Hepatocyte (in vitro differentiated cells): ENCODE data around the gene WIZ. TPM values are rescaled to one million over a fixed set of nuclear protein-coding genes. Genes with fewer than 3 reads are reported as not detected.

Experiments used
- DNase-seq: peaks from one replicate; pipeline ENCODE4 v3.0.0-alpha.2; 2016; ENCODE audit warnings: low spot score
- H2AFZ ChIP-seq: fragments of 200-600 bp; sonication (generic); 2 replicates; pipeline ENCODE4 v1.6.0; 2016; ENCODE audit warnings: antibody characterized with exemption, mild to moderate bottlenecking
- H3K27ac ChIP-seq: fragments of 200-600 bp; sonication (generic); 2 replicates; pipeline ENCODE4 v1.5.1; 2016; ENCODE audit warnings: mild to moderate bottlenecking
- H3K27me3 ChIP-seq: fragments of 200-600 bp; sonication (generic); 2 replicates; pipeline ENCODE4 v1.6.1; 2016
- H3K36me3 ChIP-seq: fragments of 200-600 bp; sonication (generic); replicated peaks from 2 replicates; pipeline ENCODE4 v1.5.1; 2016; ENCODE audit warnings: low read depth; ENCODE audit not compliant: insufficient read depth
- H3K4me1 ChIP-seq: fragments of 200-600 bp; sonication (generic); 2 replicates; pipeline ENCODE4 v1.5.1; 2016; ENCODE audit warnings: mild to moderate bottlenecking, moderate library complexity; ENCODE audit not compliant: insufficient read depth
- H3K4me2 ChIP-seq: fragments of 200-600 bp; sonication (generic); 2 replicates; pipeline ENCODE4 v1.6.0; 2016
- H3K4me3 ChIP-seq: fragments of 200-600 bp; sonication (generic); 2 replicates; pipeline ENCODE4 v1.5.1; 2016; ENCODE audit warnings: mild to moderate bottlenecking
- H3K79me2 ChIP-seq: fragments of 200-600 bp; sonication (generic); 2 replicates; pipeline ENCODE4 v1.6.0; 2017; ENCODE audit warnings: mild to moderate bottlenecking
- H3K9me2 ChIP-seq: fragments of 200-600 bp; sonication (generic); replicated peaks from 2 replicates; pipeline ENCODE4 v1.6.0; 2017; ENCODE audit warnings: mild to moderate bottlenecking; ENCODE audit not compliant: insufficient read depth
- H3K9me3 ChIP-seq: fragments of 200-600 bp; sonication (generic); 2 replicates; pipeline ENCODE4 v1.5.1; 2016; ENCODE audit warnings: low read depth, mild to moderate bottlenecking
- H4K20me1 ChIP-seq: fragments of 200-600 bp; sonication (generic); 2 replicates; pipeline ENCODE4 v1.6.0; 2016; ENCODE audit warnings: mild to moderate bottlenecking; ENCODE audit not compliant: insufficient read depth, poor library complexity, severe bottlenecking
- EZH2 ChIP-seq: fragments of 200-600 bp; sonication (generic); IDR thresholded peaks from 2 replicates; pipeline ENCODE4 v1.6.1; 2016; ENCODE audit warnings: antibody characterized with exemption, mild to moderate bottlenecking, borderline replicate concordance
- EZH2phosphoT487 ChIP-seq: fragments of 200-600 bp; sonication (generic); IDR thresholded peaks from one replicate; pipeline ENCODE4 v1.6.1; 2018; ENCODE audit warnings: antibody characterized with exemption, mild to moderate bottlenecking, low read depth, moderate library complexity; ENCODE audit not compliant: unreplicated experiment, severe bottlenecking
- WGBS: methylation state at CpG from one replicate; pipeline ENCODE4 v1.1.6; 2016; ENCODE audit warnings: low lambda C conversion rate; ENCODE audit errors: missing lambda C conversion rate; 5-methylcytosine and 5-hydroxymethylcytosine counted together
- polyA plus RNA-seq: library from polyadenylated mRNA; unstranded; fragments of >200 nt; fragmentation: Nextera tagmentation; extraction: Ambion mirVana; gene quantifications from 2 replicates; pipeline ENCODE4 v1.2.1, GENCODE V29; 2016
- total RNA-seq: library from RNA; depleted of rRNA; stranded (reverse); fragments of >200 nt; gene quantifications from 2 replicates; pipeline ENCODE4 v1.2.3, GENCODE V29; 2014
- TF ChIP-seq, protein P1 (sequence below): fragments of 200-600 bp; sonication (generic); IDR thresholded peaks from 2 replicates; pipeline ENCODE4 v1.5.1; 2016; ENCODE audit warnings: antibody characterized with exemption, mild to moderate bottlenecking; ENCODE audit not compliant: poor library complexity

WIZ gene, protein sequence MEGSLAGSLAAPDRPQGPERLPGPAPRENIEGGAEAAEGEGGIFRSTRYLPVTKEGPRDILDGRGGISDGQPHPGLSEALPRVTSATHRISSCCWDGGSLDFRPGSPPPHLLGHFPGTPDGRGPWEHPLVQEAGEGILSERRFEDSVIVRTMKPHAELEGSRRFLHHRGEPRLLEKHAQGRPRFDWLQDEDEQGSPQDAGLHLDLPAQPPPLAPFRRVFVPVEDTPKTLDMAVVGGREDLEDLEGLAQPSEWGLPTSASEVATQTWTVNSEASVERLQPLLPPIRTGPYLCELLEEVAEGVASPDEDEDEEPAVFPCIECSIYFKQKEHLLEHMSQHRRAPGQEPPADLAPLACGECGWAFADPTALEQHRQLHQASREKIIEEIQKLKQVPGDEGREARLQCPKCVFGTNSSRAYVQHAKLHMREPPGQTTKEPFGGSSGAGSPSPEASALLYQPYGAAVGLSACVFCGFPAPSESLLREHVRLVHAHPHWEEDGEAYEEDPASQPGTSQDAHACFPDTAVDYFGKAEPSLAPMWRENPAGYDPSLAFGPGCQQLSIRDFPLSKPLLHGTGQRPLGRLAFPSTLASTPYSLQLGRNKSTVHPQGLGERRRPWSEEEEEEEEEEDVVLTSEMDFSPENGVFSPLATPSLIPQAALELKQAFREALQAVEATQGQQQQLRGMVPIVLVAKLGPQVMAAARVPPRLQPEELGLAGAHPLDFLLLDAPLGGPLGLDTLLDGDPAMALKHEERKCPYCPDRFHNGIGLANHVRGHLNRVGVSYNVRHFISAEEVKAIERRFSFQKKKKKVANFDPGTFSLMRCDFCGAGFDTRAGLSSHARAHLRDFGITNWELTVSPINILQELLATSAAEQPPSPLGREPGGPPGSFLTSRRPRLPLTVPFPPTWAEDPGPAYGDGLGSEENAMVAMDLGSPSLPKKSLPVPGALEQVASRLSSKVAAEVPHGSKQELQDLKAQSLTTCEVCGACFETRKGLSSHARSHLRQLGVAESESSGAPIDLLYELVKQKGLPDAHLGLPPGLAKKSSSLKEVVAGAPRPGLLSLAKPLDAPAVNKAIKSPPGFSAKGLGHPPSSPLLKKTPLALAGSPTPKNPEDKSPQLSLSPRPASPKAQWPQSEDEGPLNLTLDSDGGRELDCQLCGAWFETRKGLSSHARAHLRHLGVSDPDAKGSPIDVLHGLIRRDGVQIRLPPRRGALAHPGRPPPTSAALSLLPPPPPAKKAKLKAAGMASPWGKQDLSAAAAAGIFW (N-terminal part only)
- total RNA-seq (10.6 and 18.6 TPM in 2 replicates), polyA plus RNA-seq (24.5 and 34.9 TPM in 2 replicates)

DNA sequence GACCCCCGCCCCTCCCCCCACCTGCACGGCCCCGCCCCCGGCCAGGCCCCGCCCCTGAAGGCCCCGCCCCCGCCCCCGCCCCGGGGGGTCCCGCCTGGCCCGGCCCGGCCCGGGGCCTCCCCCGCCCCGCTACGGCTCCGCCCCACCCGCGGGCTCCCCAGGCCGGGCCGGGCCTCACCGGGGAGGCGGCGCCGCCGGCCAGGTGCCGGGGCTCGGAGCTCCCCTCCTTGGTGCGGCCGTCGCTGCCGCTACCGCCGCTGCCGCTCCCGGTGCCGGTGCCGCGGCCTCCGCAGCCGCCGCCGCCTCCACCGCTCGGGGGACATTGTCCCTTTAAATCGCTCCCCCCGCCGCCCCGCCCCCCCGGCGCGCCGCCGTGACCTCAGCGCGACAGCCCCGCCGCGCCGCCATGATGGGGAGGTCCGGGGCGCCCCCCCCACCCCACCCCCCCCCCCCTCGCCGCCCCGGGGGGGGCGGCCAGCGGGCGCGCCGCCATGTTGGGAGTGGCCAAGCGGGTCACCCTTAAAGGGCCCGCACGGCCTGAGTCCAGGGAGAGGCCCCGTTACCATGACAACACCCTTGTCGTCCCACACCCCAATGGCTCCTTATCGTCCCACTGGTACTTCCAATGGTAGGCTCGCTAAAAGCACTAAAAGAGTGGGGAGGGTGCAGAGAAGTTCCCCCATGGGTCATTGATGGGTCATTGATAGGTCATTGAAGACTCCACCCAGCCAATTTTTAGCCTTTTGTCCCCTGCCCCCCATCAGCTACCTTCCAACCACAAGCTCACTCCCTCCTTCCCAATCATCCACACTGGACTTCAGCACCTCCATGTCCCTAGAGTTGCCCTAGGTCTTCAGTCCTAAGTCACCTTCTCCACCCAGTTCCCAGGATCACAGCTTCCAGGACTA lies at the start of gene WIZ:
TSS of gene WIZ (minus strand) at position 337 of the 908 bp plus-strand sequence. CDS start 1,649 bp downstream, outside the sequence.
- Histone ChIP-seq H3K4me1 (peaks cover 6% of the 10 kb centered on the region), H2AFZ (peak within 1 kb of the TSS; percentile 83), H4K20me1 (no peaks in the 10 kb centered on the region), H3K27me3 (peaks cover 17% of the 10 kb centered on the region), H3K4me3 (peak within 1 kb of the TSS; percentile 75), H3K79me2 (no peaks in the 10 kb centered on the region), H3K4me2 (peak within 1 kb of the TSS; percentile 100), H3K36me3 (no peaks in the 10 kb centered on the region), H3K9me2 (no peaks in the 10 kb centered on the region), H3K9me3 (no peaks in the 10 kb centered on the region), H3K27ac (peak within 1 kb of the TSS; percentile 12)
- TF ChIP-seq, protein P1, sequence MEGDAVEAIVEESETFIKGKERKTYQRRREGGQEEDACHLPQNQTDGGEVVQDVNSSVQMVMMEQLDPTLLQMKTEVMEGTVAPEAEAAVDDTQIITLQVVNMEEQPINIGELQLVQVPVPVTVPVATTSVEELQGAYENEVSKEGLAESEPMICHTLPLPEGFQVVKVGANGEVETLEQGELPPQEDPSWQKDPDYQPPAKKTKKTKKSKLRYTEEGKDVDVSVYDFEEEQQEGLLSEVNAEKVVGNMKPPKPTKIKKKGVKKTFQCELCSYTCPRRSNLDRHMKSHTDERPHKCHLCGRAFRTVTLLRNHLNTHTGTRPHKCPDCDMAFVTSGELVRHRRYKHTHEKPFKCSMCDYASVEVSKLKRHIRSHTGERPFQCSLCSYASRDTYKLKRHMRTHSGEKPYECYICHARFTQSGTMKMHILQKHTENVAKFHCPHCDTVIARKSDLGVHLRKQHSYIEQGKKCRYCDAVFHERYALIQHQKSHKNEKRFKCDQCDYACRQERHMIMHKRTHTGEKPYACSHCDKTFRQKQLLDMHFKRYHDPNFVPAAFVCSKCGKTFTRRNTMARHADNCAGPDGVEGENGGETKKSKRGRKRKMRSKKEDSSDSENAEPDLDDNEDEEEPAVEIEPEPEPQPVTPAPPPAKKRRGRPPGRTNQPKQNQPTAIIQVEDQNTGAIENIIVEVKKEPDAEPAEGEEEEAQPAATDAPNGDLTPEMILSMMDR: no peak
- no peak for TF ChIP-seq EZH2
- TF ChIP-seq EZH2phosphoT487: no peak
- peak; percentile 91 for DNase-seq
- WGBS: 3% methylated on average over 5 of the region's 77 CpGs

DNA sequence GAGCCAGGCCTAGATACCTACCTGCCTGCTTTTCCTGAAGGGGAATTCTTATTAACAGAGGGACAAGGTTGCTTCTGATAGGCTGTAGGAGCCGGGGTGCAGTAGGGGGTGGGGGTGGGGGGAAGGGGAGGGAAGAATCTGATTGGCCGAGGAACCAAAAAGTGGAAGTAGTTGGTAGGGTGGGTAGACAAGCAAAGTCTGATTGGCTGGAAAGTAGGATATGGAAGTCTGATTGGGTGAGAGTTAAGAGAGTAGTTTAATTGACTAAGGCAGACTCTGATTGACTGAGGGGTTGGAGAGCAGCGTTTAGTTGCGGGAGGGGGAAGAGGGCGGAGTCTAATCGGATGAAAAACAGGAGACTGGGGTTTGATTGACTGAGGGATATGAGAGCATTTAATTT lies 49.2 kb upstream of the WIZ start:
- no peaks in the 10 kb centered on the region for H3K4me1 ChIP-seq
- no peaks in the 10 kb centered on the region for H3K36me3 ChIP-seq
- H4K20me1 ChIP-seq: no peaks in the 10 kb centered on the region
- no peaks in the 10 kb centered on the region for H3K79me2 ChIP-seq
- no peak overlapping the region for H3K4me2 ChIP-seq
- H3K4me3 ChIP-seq: no peak overlapping the region
- DNase-seq: no peak
- 80% methylated on average over 6 of the region's 6 CpGs for WGBS
- H3K27me3 ChIP-seq: no peaks in the 10 kb centered on the region
- TF ChIP-seq EZH2phosphoT487 (no peak), EZH2 (no peak)
- no peak overlapping the region for H3K27ac ChIP-seq
- no peak overlapping the region for H2AFZ ChIP-seq
- H3K9me3 ChIP-seq: no peaks in the 10 kb centered on the region
- H3K9me2 ChIP-seq: no peaks in the 10 kb centered on the region

DNA sequence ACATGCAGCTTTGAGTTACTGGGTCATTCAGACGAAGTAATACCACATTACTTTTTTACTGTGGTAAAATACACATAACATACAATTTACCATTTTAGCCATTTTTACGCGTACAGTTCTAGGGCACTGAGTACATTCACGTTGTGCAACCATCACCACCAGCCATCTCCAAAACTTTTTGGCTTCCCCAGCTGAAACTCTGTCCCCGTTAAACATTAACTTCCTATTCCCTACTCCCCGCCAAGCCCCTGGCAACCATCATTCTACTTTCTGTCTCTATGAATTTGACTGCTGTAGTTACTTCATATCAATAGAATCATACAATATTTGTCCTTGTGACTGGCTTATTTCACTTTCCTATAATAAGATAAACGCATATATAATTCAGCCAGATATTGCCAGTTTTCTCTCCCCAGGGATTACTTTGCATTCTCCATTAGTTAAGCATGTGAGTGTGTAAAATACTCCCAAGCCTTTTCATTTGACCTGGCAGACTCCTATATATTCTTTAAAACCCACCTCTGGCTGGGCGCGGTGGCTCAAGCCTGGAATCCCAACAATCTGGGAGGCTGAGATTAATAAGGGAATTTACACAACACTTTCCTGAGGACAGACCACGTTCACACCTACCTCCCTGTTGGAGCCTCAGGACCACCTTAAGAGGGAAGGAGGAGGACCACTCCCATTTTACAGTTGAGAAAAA lies 48.6 kb upstream of the WIZ start:
- no peaks in the 10 kb centered on the region for H4K20me1 ChIP-seq
- WGBS: 71% methylated on average over 10 of the region's 10 CpGs
- H3K27ac ChIP-seq: no peak overlapping the region
- no peaks in the 10 kb centered on the region for H3K27me3 ChIP-seq
- no peak overlapping the region for H3K4me2 ChIP-seq
- no peak for DNase-seq
- no peaks in the 10 kb centered on the region for H3K79me2 ChIP-seq
- no peaks in the 10 kb centered on the region for H3K9me3 ChIP-seq
- H3K4me1 ChIP-seq: no peaks in the 10 kb centered on the region
- H2AFZ ChIP-seq: no peak overlapping the region
- no peaks in the 10 kb centered on the region for H3K9me2 ChIP-seq
- TF ChIP-seq, protein P1: no peak
- H3K36me3 ChIP-seq: no peaks in the 10 kb centered on the region
- no peak overlapping the region for H3K4me3 ChIP-seq
